Transverse colon (tissue), 4 donors: ENCODE measurements around the gene OGFR. TPM values are rescaled to one million over a fixed set of nuclear protein-coding genes. Genes with fewer than 3 reads are reported as not detected.

Source experiments
- DNase-seq: peaks from one replicate; pipeline ENCODE4 v3.0.0-alpha.2; 2019
- H3K27ac ChIP-seq, 4 donors: fragments of 200-600 bp; sonication (generic); 2 replicates each; pipeline ENCODE4 v1.5.1; 2016 to 2018; ENCODE audit warnings: inconsistent platforms in 4 of 4
- H3K27me3 ChIP-seq: fragments of 200-600 bp; sonication (generic); 2 replicates; pipeline ENCODE4 v1.5.1; 2017; ENCODE audit warnings: inconsistent platforms
- H3K36me3 ChIP-seq, 4 donors: fragments of 200-600 bp; sonication (generic); 2 replicates each; pipeline ENCODE4 v1.5.1; 2017 to 2019; ENCODE audit warnings: inconsistent platforms in 4 of 4
- H3K4me1 ChIP-seq, 4 donors: fragments of 200-600 bp; sonication (generic); 2 replicates each; pipeline ENCODE4 v1.5.1; 2017 to 2020; ENCODE audit warnings: inconsistent platforms in 4 of 4
- H3K4me3 ChIP-seq, 4 donors: fragments of 200-600 bp; sonication (generic); 1 replicate in 1 of 4; 2 replicates in 3 of 4; pipeline versions ENCODE4 v1.5.1 to v1.6.1; 2017 to 2019; ENCODE audit warnings: inconsistent platforms in 4 of 4
- H3K9me3 ChIP-seq, 2 donors: fragments of 200-600 bp; sonication (generic); 2 replicates each; pipeline ENCODE4 v1.5.1; 2017 to 2019; ENCODE audit warnings: inconsistent platforms in 2 of 2
- CTCF ChIP-seq, 5 experiments: fragments of 200-600 bp in 3 of 5; fragments of 450-650 bp in 2 of 5; sonication (generic) in 3 of 5; IDR thresholded peaks; 1 replicate in 2 of 5; 2 replicates in 3 of 5; pipeline ENCODE4 v1.5.1; 2016 to 2017; ENCODE audit warnings: antibody characterized with exemption in 5 of 5, inconsistent platforms in 3 of 5, mild to moderate bottlenecking in 2 of 5, moderate library complexity in 1 of 5
- EP300 ChIP-seq: sonication (generic); formaldehyde crosslinking; IDR thresholded peaks from one replicate; pipeline ENCODE4 v1.6.1; 2017; ENCODE audit warnings: antibody characterized with exemption, low read depth
- POLR2A ChIP-seq: fragments of 450-650 bp; IDR thresholded peaks from one replicate; pipeline ENCODE4 v1.6.1; 2016; ENCODE audit warnings: antibody characterized with exemption, mild to moderate bottlenecking, moderate library complexity
- POLR2AphosphoS5 ChIP-seq, 3 donors: sonication (generic); formaldehyde crosslinking; IDR thresholded peaks; one replicate each; pipeline ENCODE4 v1.6.1; 2016; ENCODE audit warnings: antibody characterized with exemption in 3 of 3
- WGBS, 2 donors: methylation state at CpG; one replicate each; pipeline ENCODE4 v1.1.5; 2018; ENCODE audit warnings: low coverage in 1 of 2; 5-methylcytosine and 5-hydroxymethylcytosine counted together
- in situ Hi-C, 4 donors: fragments of 200-750 bp; cut with MboI; loops; one replicate each; pipeline versions ENCODE4 v1.15.0 to v1.15.1; 2017; ENCODE audit warnings: low sequenced_read_pairs in 3 of 4, low pct_ligation_motif_present in 1 of 4, low pct_unique_long_range_greater_than_20kb in 1 of 4
- intact Hi-C: fragments of 100-400 bp; cut with DNase I; formaldehyde crosslinking; loops from one replicate; pipeline ENCODE4 v1.15.1; 2023; ENCODE audit warnings: low total_unique reads
- total RNA-seq, 4 donors: library from RNA; depleted of rRNA; stranded (reverse); fragments of >200 nt; gene quantifications; one replicate each; pipeline ENCODE4 v1.1.0, GENCODE V29; 2016

OGFR gene
- total RNA-seq, 4 donors from 2014 or later: 55.2 to 137 (median 71.1) TPM

- Histone ChIP-seq H3K27me3 (no peaks in the 10 kb centered on the region), H3K9me3 (no peaks in the 10 kb centered on the region), H3K36me3 (no peaks in the 10 kb centered on the region), H3K4me1 (peaks cover 13 to 16% (median 15%) of the 10 kb centered on the region in 4 donors), H3K4me3 (no peak overlapping the region), H3K27ac (peak overlapping the region in 1 of 4 donors; percentile 83)
- DNase-seq: no peak
- in situ Hi-C loops (no loop called here), intact Hi-C loops (no loop called here)
- 77% methylated on average over 22 of the region's 27 CpGs; no CpG with 5 or more reads in 1 of the 2 donors for WGBS, 2 donors
- no peak for TF ChIP-seq POLR2AphosphoS5 (IDR thresholded peaks at IDR 0.05)
- no peak for TF ChIP-seq EP300
- TF ChIP-seq CTCF (IDR thresholded peaks at IDR 0.05): no peak
- no peak for TF ChIP-seq POLR2A
Observed at GRCh38 chr20:62825986-62826645, 21.5 kb downstream of the OGFR start.

- 90 to 100% methylated on average over 1 to 24 of the region's 24 CpGs for WGBS, 2 donors
- in situ Hi-C loops: no loop called here
Observed at GRCh38 chr20:62826646-62827310, 22.1 kb downstream of the OGFR start.

GRCh38 chr20:62827311-62828038 is 22.8 kb downstream of the OGFR start:
- intact Hi-C loops: no loop called here
- H3K4me3 ChIP-seq: no peak overlapping the region
- DNase-seq: no peak
- no peaks in the 10 kb centered on the region for H3K9me3 ChIP-seq
- H3K27me3 ChIP-seq: no peaks in the 10 kb centered on the region
- no peaks in the 10 kb centered on the region for H3K36me3 ChIP-seq
- TF ChIP-seq POLR2AphosphoS5 (IDR thresholded peaks at IDR 0.05) (no peak), CTCF (IDR thresholded peaks at IDR 0.05) (no peak), EP300 (no peak), POLR2A (no peak)
- in situ Hi-C loops: no loop called here
- 85% methylated on average over 19 of the region's 29 CpGs; no CpG with 5 or more reads in 1 of the 2 donors for WGBS, 2 donors
- H3K27ac ChIP-seq: no peak overlapping the region
- H3K4me1 ChIP-seq: peaks cover 26 to 30% (median 28%) of the 10 kb centered on the region in 4 donors

More at GRCh38 chr20:62826646-62827310, 22.1 kb downstream of the OGFR start:
- no peak overlapping the region for H3K4me3 ChIP-seq
- DNase-seq: no peak
- H3K27ac ChIP-seq: no peak overlapping the region
- H3K36me3 ChIP-seq: no peaks in the 10 kb centered on the region
- no peaks in the 10 kb centered on the region for H3K27me3 ChIP-seq
- TF ChIP-seq POLR2AphosphoS5 (IDR thresholded peaks at IDR 0.05): no peak
- TF ChIP-seq EP300: no peak
- no peak for TF ChIP-seq POLR2A
- no peak for TF ChIP-seq CTCF (IDR thresholded peaks at IDR 0.05)
- intact Hi-C loops: no loop called here
- H3K9me3 ChIP-seq: no peaks in the 10 kb centered on the region
- peaks cover 19 to 23% (median 21%) of the 10 kb centered on the region in 4 donors for H3K4me1 ChIP-seq

GRCh38 chr20:62828051-62828450 is 23.4 kb downstream of the OGFR start:
- Histone ChIP-seq H3K4me3 (no peak overlapping the region), H3K27ac (no peak overlapping the region), H3K27me3 (no peaks in the 10 kb centered on the region), H3K9me3 (no peaks in the 10 kb centered on the region), H3K4me1 (peaks cover 31 to 36% (median 33%) of the 10 kb centered on the region in 4 donors), H3K36me3 (no peaks in the 10 kb centered on the region)
- intact Hi-C loops (no loop called here), in situ Hi-C loops (no loop called here)
- WGBS, 2 donors: 86% methylated on average over 9 of the region's 9 CpGs; no CpG with 5 or more reads in 1 of the 2 donors
- TF ChIP-seq EP300 (no peak), CTCF (IDR thresholded peaks at IDR 0.05) (no peak), POLR2AphosphoS5 (IDR thresholded peaks at IDR 0.05) (no peak)
- DNase-seq: no peak
